ENCODE measurements around the gene RAP2A. TPM values are rescaled to one million over a fixed set of nuclear protein-coding genes. Genes with fewer than 3 reads are reported as not detected.

Gene RAP2A
- total RNA-seq, 2 experiments from 2014 or later: 9.2 to 15.4 TPM

DNA sequence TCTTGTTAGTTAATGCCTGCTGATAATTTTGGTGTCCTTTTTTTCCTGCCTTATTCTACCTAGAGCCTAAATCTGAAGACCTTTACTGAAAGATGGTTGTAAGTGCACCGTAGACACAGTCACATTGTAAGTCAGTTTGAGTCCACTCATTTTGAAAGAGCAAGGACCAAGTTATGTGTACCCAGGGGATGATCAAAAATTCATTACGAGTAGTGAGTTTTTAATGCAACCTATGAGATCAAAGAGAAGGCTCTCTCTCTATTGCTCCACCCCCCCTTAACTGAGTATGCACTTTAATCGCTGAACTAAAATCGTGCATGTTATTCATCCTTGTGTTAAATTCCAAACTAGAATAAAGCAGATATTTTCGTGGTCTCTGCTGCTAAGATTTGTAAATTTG lies 1.8 kb downstream of the RAP2A start:
- intact Hi-C loops (cut with micrococcal nuclease; ENCODE audit: unreplicated experiment): loop anchor here (10.0 kb wide), 2 partner anchors 519 to 1139 kb away; partner anchors contain the start of genes IPO5 and STK24
- Histone ChIP-seq H3K4me2 (ENCODE audit: low read length) (peak overlapping the region; percentile 96), H4K20me1 (ENCODE audit: insufficient read depth, low read length) (no peaks in the 10 kb centered on the region), H3K36me3 (ENCODE audit: insufficient read depth, low read length) (no peaks in the 10 kb centered on the region), H3K27ac (ENCODE audit: low read depth, low read length, poor library complexity, severe bottlenecking) (no peak overlapping the region), H2AFZ (ENCODE audit: low read length) (no peak overlapping the region), H3K9me2 (ENCODE audit: insufficient read depth, low read length) (no peaks in the 10 kb centered on the region), H3K4me3 (ENCODE audit: low read depth, low read length, poor library complexity, severe bottlenecking) (peak overlapping the region; percentile 79), H3K4me1 (ENCODE audit: insufficient read depth, low read length, poor library complexity, severe bottlenecking) (peaks cover 20% of the 10 kb centered on the region), H3K9me3 (ENCODE audit: low read length) (no peaks in the 10 kb centered on the region), H3K79me2 (ENCODE audit: insufficient read depth, low read depth, low read length) (peaks cover 28% of the 10 kb centered on the region; the same call in 1 of the 2 replicates)
- DNase-seq (ENCODE audit: low spot score): peak; percentile 2
- POLR2A ChIA-PET: interaction anchor here (0.7 kb wide), 2 partner anchors 115 to 1181 kb away, joined by 5 to 6 read pairs; no protein-coding TSS in a partner anchor
- TSS peak; percentile 39 for BruUV-seq (replicated peaks)
- TF ChIP-seq, protein P1, sequence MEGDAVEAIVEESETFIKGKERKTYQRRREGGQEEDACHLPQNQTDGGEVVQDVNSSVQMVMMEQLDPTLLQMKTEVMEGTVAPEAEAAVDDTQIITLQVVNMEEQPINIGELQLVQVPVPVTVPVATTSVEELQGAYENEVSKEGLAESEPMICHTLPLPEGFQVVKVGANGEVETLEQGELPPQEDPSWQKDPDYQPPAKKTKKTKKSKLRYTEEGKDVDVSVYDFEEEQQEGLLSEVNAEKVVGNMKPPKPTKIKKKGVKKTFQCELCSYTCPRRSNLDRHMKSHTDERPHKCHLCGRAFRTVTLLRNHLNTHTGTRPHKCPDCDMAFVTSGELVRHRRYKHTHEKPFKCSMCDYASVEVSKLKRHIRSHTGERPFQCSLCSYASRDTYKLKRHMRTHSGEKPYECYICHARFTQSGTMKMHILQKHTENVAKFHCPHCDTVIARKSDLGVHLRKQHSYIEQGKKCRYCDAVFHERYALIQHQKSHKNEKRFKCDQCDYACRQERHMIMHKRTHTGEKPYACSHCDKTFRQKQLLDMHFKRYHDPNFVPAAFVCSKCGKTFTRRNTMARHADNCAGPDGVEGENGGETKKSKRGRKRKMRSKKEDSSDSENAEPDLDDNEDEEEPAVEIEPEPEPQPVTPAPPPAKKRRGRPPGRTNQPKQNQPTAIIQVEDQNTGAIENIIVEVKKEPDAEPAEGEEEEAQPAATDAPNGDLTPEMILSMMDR (conservative IDR thresholded peaks at IDR 0.05; ENCODE audit: low read length): no peak
- TF ChIP-seq EZH2phosphoT487 (IDR thresholded peaks at IDR 0.05; ENCODE audit: borderline replicate concordance, low read depth, low read length): no peak
- CTCF ChIA-PET (ENCODE audit: unreplicated experiment): no interaction called here

DNA sequence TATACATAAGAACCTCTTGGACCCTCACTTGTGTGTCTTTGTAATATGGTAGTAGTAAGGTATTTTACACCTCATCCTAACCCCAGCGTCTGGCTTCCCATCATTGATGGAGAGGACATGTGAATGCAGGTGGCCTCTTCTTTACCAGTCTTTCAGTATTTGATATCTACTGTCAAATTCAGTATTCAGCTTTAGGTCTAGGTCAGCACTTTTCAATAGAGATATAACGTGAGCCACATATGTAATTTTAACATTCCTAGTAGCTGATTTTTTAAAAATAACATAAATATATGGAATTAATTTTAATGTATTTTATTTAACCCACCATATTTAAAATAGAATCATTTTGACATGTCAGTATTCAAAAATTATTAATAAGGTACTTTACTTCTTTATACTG lies 2.9 kb downstream of the RAP2A start:
- Histone ChIP-seq H3K4me3 (ENCODE audit: low read depth, low read length, poor library complexity, severe bottlenecking) (no peak overlapping the region), H3K9me2 (ENCODE audit: insufficient read depth, low read length) (no peaks in the 10 kb centered on the region), H3K79me2 (ENCODE audit: insufficient read depth, low read depth, low read length) (peaks cover 28% of the 10 kb centered on the region; the same call in 1 of the 2 replicates), H3K9me3 (ENCODE audit: low read length) (no peaks in the 10 kb centered on the region), H2AFZ (ENCODE audit: low read length) (no peak overlapping the region), H3K4me1 (ENCODE audit: insufficient read depth, low read length, poor library complexity, severe bottlenecking) (peaks cover 10% of the 10 kb centered on the region), H3K4me2 (ENCODE audit: low read length) (peak overlapping the region; percentile 96; the same call in 1 of the 2 replicates), H3K27ac (ENCODE audit: low read depth, low read length, poor library complexity, severe bottlenecking) (no peak overlapping the region), H3K36me3 (ENCODE audit: insufficient read depth, low read length) (no peaks in the 10 kb centered on the region), H4K20me1 (ENCODE audit: insufficient read depth, low read length) (no peaks in the 10 kb centered on the region)
- intact Hi-C loops (cut with micrococcal nuclease; ENCODE audit: unreplicated experiment): loop anchor here (10.0 kb wide), 2 partner anchors 518 to 1138 kb away; partner anchors contain the start of genes IPO5 and STK24
- no peak for DNase-seq (ENCODE audit: low spot score)
- BruUV-seq (replicated peaks): no TSS peak
- TF ChIP-seq, protein P1 (conservative IDR thresholded peaks at IDR 0.05; ENCODE audit: low read length): no peak
- TF ChIP-seq EZH2phosphoT487 (IDR thresholded peaks at IDR 0.05; ENCODE audit: borderline replicate concordance, low read depth, low read length): no peak
- CTCF ChIA-PET (ENCODE audit: unreplicated experiment): no interaction called here
- POLR2A ChIA-PET: no interaction called here

DNA sequence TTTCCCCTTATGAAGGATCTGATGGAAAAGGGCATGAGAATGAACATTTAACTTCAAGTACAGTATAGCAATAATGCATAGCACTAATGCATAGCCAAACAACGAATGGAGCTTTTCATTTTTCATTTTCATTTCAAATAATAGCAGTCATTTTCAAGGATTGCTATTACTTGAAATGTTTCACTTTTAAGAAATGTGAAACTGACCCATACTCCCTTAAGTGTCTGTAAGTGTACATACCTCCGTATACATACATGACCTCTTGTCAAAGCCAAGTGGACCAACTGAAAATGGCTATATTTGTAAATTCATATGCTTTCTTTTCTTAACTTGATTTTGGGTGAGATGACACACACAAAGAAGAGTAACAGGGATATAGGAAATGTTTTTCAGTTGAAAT lies 3.8 kb downstream of the RAP2A start:
- intact Hi-C loops (cut with micrococcal nuclease; ENCODE audit: unreplicated experiment): loop anchor here (10.0 kb wide), 2 partner anchors 517 to 1137 kb away; partner anchors contain the start of genes IPO5 and STK24
- no peak for DNase-seq (ENCODE audit: low spot score)
- no peak overlapping the region for H3K27ac ChIP-seq (ENCODE audit: low read depth, low read length, poor library complexity, severe bottlenecking)
- H3K4me1 ChIP-seq (ENCODE audit: insufficient read depth, low read length, poor library complexity, severe bottlenecking): peaks cover 9% of the 10 kb centered on the region
- H3K79me2 ChIP-seq (ENCODE audit: insufficient read depth, low read depth, low read length): peaks cover 20% of the 10 kb centered on the region; the same call in 1 of the 2 replicates
- BruUV-seq (replicated peaks): no TSS peak
- no peaks in the 10 kb centered on the region for H3K9me2 ChIP-seq (ENCODE audit: insufficient read depth, low read length)
- H2AFZ ChIP-seq (ENCODE audit: low read length): no peak overlapping the region
- no peak for TF ChIP-seq EZH2phosphoT487 (IDR thresholded peaks at IDR 0.05; ENCODE audit: borderline replicate concordance, low read depth, low read length)
- TF ChIP-seq, protein P1 (conservative IDR thresholded peaks at IDR 0.05; ENCODE audit: low read length): no peak
- no peak overlapping the region for H3K4me2 ChIP-seq (ENCODE audit: low read length)
- ChIA-PET POLR2A (no interaction called here), CTCF (ENCODE audit: unreplicated experiment) (no interaction called here)
- no peaks in the 10 kb centered on the region for H4K20me1 ChIP-seq (ENCODE audit: insufficient read depth, low read length)
- no peaks in the 10 kb centered on the region for H3K36me3 ChIP-seq (ENCODE audit: insufficient read depth, low read length)
- H3K9me3 ChIP-seq (ENCODE audit: low read length): no peaks in the 10 kb centered on the region
- no peak overlapping the region for H3K4me3 ChIP-seq (ENCODE audit: low read depth, low read length, poor library complexity, severe bottlenecking)

All from OCI-LY7 (cell line).